HepG2 (cell line): ENCODE data around the gene XAF1. TPM values are rescaled to one million over a fixed set of nuclear protein-coding genes. Genes with fewer than 3 reads are reported as not detected.
A peak's percentile ranks its signal among the peaks of the same experiment; 100 is the strongest.

Experiments
- ATAC-seq: fragments of 200-7000 bp; cut with Tn5 transposase; 3 replicates; pipeline ENCODE4 v1.9.1; 2020; ENCODE audit warnings: mild to moderate bottlenecking, moderate library complexity
- BruUV-seq: library from RNA; stranded (reverse); fragments of 400-500 nt; replicated peaks from 2 replicates; lab custom pipeline; 2021; lab: Mats Ljungman, UMichigan
- CTCF ChIA-PET: fragments of 300-600 bp; formaldehyde crosslinking; extraction: SDS; loops from one replicate; lab custom pipeline; 2021; ENCODE audit warnings: low total read pairs, inconsistent platforms, low intra/inter-chr PET ratio; lab: Yijun Ruan, JAX
- POLR2A ChIA-PET: fragments of 350-600 bp; sonication (Branson Sonifier 250); formaldehyde crosslinking; loops from one replicate; lab custom pipeline; 2020; ENCODE audit warnings: antibody characterized with exemption, inconsistent platforms; lab: Yijun Ruan, JAX
- DNase-seq: peaks from one replicate; pipeline ENCODE4 v3.0.0-alpha.2; 2015; ENCODE audit warnings: low spot score
- FAIRE-seq: peaks from 3 replicates; lab custom pipeline; 2011; peaks lifted over from hg19 to GRCh38; lab: Jason Lieb, UNC
- H2AFZ ChIP-seq: one replicate; pipeline ENCODE4 v1.6.1; 2011; ENCODE audit warnings: low read length, inconsistent platforms
- H3K27ac ChIP-seq: fragments of 300-600 bp; 3 replicates; pipeline ENCODE4 v1.8.0; 2011; ENCODE audit warnings: mixed run types, mild to moderate bottlenecking, mixed read lengths, low read length, inconsistent platforms; ENCODE audit not compliant: insufficient read depth; ENCODE audit errors: extremely low read length
- H3K27me3 ChIP-seq, 2 experiments: fragments of 200-600 bp in 1 of 2; 2 replicates in 1 of 2; 3 replicates in 1 of 2; pipeline versions ENCODE4 v1.6.0 to v1.8.0; 2011; ENCODE audit warnings: low read length in 2 of 2, mild to moderate bottlenecking in 2 of 2, moderate library complexity in 2 of 2, inconsistent platforms in 1 of 2; ENCODE audit not compliant: insufficient read depth in 2 of 2, control insufficient read depth in 1 of 2
- H3K36me3 ChIP-seq, 2 experiments: fragments of 200-600 bp in 1 of 2; replicated peaks in 1 of 2; 2 replicates in 1 of 2; 3 replicates in 1 of 2; pipeline versions ENCODE4 v1.5.1 to v1.8.0; 2011; ENCODE audit warnings: low read length in 2 of 2, inconsistent platforms in 1 of 2; ENCODE audit not compliant: insufficient read depth in 2 of 2, control insufficient read depth in 1 of 2
- H3K4me1 ChIP-seq: 2 replicates; pipeline ENCODE4 v1.5.1; 2012; ENCODE audit warnings: low read length, inconsistent platforms; ENCODE audit not compliant: insufficient read depth
- H3K4me2 ChIP-seq: 2 replicates; pipeline ENCODE4 v1.6.0; 2011; ENCODE audit warnings: low read depth, low read length, inconsistent platforms
- H3K4me3 ChIP-seq, 3 experiments: fragments of 200-600 bp in 1 of 3; sonication (generic), shearing (Covaris generic) in 1 of 3; replicated peaks in 1 of 3; 2 replicates each; pipeline ENCODE4 v1.5.1; 2011 to 2016; ENCODE audit warnings: low read length in 3 of 3, inconsistent platforms in 2 of 3, low read depth in 2 of 3, mild to moderate bottlenecking in 2 of 3, control low read depth in 1 of 3, mixed read lengths in 1 of 3; ENCODE audit not compliant: insufficient read depth in 1 of 3
- H3K79me2 ChIP-seq: one replicate; pipeline ENCODE4 v1.6.1; 2011; ENCODE audit warnings: low read length, inconsistent platforms; ENCODE audit not compliant: insufficient read depth
- H3K9ac ChIP-seq: 2 replicates; pipeline ENCODE4 v1.6.0; 2011; ENCODE audit warnings: mild to moderate bottlenecking, low read depth, low read length, inconsistent platforms; ENCODE audit not compliant: insufficient read depth
- H3K9me3 ChIP-seq: 2 replicates; pipeline ENCODE4 v1.5.1; 2012; ENCODE audit warnings: mild to moderate bottlenecking, low read length
- H4K20me1 ChIP-seq: 2 replicates; pipeline ENCODE4 v1.6.0; 2011; ENCODE audit warnings: inconsistent platforms, mild to moderate bottlenecking, low read length, moderate library complexity; ENCODE audit not compliant: insufficient read depth
- ARID4A ChIP-seq: sonication (generic); formaldehyde crosslinking; IDR thresholded peaks from 2 replicates; pipeline ENCODE4 v1.5.0; 2020; ENCODE audit warnings: mild to moderate bottlenecking, missing genetic modification reagents, borderline replicate concordance
- ARNTL ChIP-seq: sonication (generic); formaldehyde crosslinking; IDR thresholded peaks from 2 replicates; pipeline ENCODE4 v1.4.0; 2020; ENCODE audit warnings: mild to moderate bottlenecking, missing genetic modification reagents
- CHD4 ChIP-seq: fragments of 200-600 bp; sonication (generic); IDR thresholded peaks from 2 replicates; pipeline ENCODE4 v1.7.0; 2017; ENCODE audit warnings: mild to moderate bottlenecking, low read length, borderline replicate concordance
- MEF2D ChIP-seq: sonication (generic); formaldehyde crosslinking; IDR thresholded peaks from 2 replicates; pipeline ENCODE4 v1.5.1; 2020; ENCODE audit warnings: mild to moderate bottlenecking, missing genetic modification reagents
- PRDM10 ChIP-seq: sonication (generic); formaldehyde crosslinking; IDR thresholded peaks from 2 replicates; pipeline ENCODE4 v1.4.0; 2020; ENCODE audit warnings: low read depth, missing genetic modification reagents
- ZFP1 ChIP-seq: IDR thresholded peaks from 2 replicates; pipeline ENCODE4 v1.6.1; 2016
- ZNF274 ChIP-seq: sonication (generic); formaldehyde crosslinking; IDR thresholded peaks from 2 replicates; pipeline ENCODE4 v1.5.1; 2020; ENCODE audit warnings: mild to moderate bottlenecking, missing genetic modification reagents
- ZSCAN25 ChIP-seq: sonication (generic); formaldehyde crosslinking; IDR thresholded peaks from 2 replicates; pipeline ENCODE4 v1.8.0; 2022; ENCODE audit warnings: mild to moderate bottlenecking, missing genetic modification reagents
- WGBS: methylation state at CpG from one replicate; pipeline ENCODE4 v1.1.6; 2017; ENCODE audit warnings: low lambda C conversion rate; 5-methylcytosine and 5-hydroxymethylcytosine counted together
- in situ Hi-C: cut with HindIII; loops from 2 replicates; pipeline ENCODE4 v1.10.0; 2017; ENCODE audit warnings: low pct_unique_long_range_greater_than_20kb; ENCODE audit not compliant: extremely low pct_ligation_motif_present
- intact Hi-C: fragments of 100-400 bp; cut with micrococcal nuclease; formaldehyde crosslinking; loops from one replicate; pipeline ENCODE4 v1.10.0; 2022; ENCODE audit not compliant: unreplicated experiment
- polyA plus RNA-seq, 8 experiments: library from polyadenylated mRNA; depleted of rRNA in 3 of 8; stranded (reverse) in 7 of 8; unstranded in 1 of 8; fragments of >200 nt; fragmentation: Illumina TruSeq in 4 of 8; extraction: Trizol in 4 of 8; gene quantifications; 2 replicates each; pipeline versions ENCODE4 v1.2.1 to v1.2.3, GENCODE V29; 2011 to 2016; ENCODE audit warnings: low read depth in 4 of 8, missing spikeins in 1 of 8, mixed read lengths in 1 of 8; ENCODE audit not compliant: insufficient read depth in 1 of 8
- total RNA-seq, 5 experiments: library from RNA; depleted of rRNA; stranded (reverse); fragments of >200 nt; fragmentation: Illumina TruSeq; extraction: Trizol; gene quantifications; 2 replicates each; pipeline ENCODE4 v1.2.3, GENCODE V29; 2016; ENCODE audit warnings: low read depth in 1 of 5

Gene XAF1
- total and polyA plus RNA-seq, 2 of the 13 experiments (the other 11 are each of a cell fraction or from before 2014, with no cell fraction given), result 1.2 to 2.4 TPM

GRCh38 chr17:6761779-6762178 lies 5.9 kb downstream of the XAF1 start (continued):
- TF ChIP-seq PRDM10 (CRISPR knock-in tag) (no peak), MEF2D (CRISPR knock-in tag) (no peak), ARNTL (CRISPR knock-in tag) (no peak), ZNF274 (no peak), CHD4 (no peak), ZSCAN25 (CRISPR knock-in tag) (no peak)

GRCh38 chr17:6768447-6768846 lies 12.6 kb downstream of the XAF1 start:
- Histone ChIP-seq H3K9ac (no peak overlapping the region), H3K36me3 (no peaks in the 10 kb centered on the region), H3K4me2 (no peak overlapping the region), H4K20me1 (no peaks in the 10 kb centered on the region), H3K79me2 (no peaks in the 10 kb centered on the region), H3K4me3 (no peak overlapping the region), H3K4me1 (no peaks in the 10 kb centered on the region), H2AFZ (no peak overlapping the region), H3K27me3 (no peaks in the 10 kb centered on the region), H3K27ac (no peak overlapping the region), H3K9me3 (peaks cover 14% of the 10 kb centered on the region)
- WGBS, result 94% methylated on average over 2 of the region's 2 CpGs
- ChIA-PET CTCF (no interaction called here), POLR2A (no interaction called here)
- FAIRE-seq (no peak), DNase-seq (no peak), ATAC-seq (no peak)
- intact Hi-C loops (no loop called here), in situ Hi-C loops (no loop called here)
- BruUV-seq, result no TSS peak
- no peak for TF ChIP-seq ARID4A (CRISPR knock-in tag)
- peak; percentile 88; the same call in 1 of the 2 replicates for TF ChIP-seq ZFP1
